Ammon's horn (tissue), 1 donor: ENCODE results near the gene RHBDL1.
A peak's percentile ranks its signal among the peaks of the same experiment; 100 is the strongest.

ENCODE experiments used
- DNase-seq: peaks from one replicate; pipeline ENCODE4 v3.0.0-alpha.2; 2016; ENCODE audit warnings: low spot score

The RHBDL1 gene

DNA sequence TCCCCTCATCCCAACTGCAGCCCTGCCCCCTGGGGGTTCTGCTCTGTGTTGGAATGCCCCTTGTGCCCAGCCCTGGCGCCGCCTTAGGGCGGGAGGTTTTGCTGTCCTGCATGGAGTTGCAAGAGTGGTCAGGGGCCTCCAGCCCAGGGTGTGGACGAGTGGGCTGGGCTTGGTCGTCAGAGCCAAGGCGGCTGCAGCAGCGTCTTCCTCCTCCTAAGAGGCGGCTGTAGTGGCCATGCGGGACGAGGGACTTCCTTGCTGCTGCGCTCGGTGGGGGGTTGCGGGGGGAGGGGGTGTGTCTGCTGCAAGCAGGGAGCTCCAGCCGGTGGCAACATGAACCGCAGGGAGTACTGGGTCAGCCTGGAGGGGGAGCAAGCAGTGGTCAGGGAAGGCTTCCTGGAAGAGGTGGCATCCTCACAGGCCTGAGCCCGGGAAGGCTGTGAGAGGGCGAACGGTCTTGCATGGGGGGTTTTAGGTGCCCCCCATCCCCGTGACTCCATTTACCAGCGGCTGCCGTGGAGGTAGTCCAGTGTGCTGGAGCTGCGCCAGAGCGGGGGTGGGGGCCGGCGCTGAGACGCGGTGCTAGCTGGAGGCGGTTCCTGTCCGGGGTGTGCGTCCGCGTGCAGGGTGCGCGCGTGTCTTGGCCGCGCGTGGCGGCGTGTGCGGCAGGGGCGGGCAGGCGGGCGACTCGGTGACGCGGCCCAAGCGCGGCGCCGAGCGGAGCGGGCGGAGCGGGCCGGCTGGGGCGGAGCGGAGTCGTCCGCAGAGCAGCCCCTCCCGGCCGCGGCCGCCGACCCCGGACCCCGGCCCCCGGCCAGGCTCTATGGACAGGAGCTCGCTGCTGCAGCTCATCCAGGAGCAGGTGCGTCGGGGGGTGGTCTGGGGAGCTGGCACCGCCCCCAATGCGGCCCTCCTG is at the start of gene RHBDL1:
TSS of gene RHBDL1 (plus strand) at position 704 of the 916 bp plus-strand sequence. CDS start at position 824, 120 bp downstream.
- peak; percentile 48 for DNase-seq

DNA sequence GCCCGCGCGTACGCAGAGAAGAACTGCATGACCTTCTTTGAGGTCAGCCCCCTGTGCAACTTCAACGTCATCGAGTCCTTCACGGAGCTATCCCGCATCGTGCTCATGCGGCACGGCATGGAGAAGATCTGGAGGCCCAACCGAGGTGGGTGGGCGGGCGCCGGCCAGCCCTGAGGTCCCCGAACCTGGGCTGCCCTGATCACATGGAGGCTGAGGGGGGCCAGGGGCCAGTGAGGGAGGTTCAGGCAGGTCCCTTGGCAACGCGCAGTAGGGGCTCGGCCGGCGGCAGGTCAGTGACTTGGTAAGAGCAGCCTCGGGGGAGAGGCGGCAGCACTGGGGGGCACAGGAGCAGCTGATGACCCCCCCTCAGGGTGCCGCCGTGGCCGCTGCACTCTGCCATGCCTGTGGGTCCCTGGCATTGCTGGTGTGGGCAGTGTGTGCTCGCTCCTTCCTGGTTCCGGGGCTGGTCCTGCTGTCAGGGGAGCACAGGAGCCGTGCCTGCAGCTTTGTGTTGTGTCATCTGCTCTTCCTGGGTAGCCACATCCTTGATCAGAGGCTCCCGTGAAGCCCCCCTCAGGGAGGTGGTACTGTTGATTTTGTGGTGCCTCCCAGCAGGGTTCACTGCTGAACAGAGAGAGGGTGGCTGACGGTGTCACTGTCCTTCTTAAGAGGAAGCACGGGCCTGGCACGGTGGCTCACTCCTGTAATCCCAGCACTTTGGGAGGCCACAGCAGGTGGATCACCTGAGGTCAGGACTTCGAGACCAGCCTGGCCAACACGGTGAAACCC is 49.3 kb upstream of the RHBDL1 start:
- DNase-seq: no peak

DNA sequence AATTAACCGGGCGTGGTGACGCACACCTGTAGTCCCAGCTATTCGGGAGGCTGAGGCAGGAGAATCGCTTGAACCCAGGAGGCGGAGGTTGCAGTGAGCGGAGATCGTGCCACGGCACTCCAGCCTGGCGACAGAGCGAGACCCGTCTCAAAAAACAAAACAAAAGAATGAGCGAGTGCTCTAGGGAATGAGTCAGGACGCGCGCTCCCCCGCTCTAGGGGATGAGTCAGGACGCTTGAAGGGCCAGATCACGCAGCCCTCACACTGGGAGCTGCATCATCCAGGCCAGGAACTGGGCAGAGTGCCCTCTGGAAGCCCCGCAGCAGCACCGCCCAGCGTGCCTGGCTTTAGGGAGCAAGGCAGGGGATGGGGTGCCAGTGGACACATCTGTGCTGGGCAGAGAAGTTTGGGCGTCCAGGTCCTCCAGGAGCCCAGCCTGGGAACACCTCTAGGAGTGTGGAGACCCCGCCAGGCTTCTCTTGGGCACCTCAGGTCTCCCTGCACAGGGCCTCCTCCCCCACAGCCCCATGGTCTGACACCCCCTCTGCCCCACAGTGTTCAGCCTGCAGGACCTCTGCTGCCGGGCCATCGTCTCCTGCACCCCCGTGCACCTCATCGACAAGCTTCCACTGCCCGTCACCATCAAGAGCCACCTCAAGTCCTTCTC is 48.6 kb upstream of the RHBDL1 start:
- peak; percentile 70 for DNase-seq

GRCh38 chr16:627454-628239 is 47.8 kb upstream of the RHBDL1 start:
- no peak for DNase-seq

DNA sequence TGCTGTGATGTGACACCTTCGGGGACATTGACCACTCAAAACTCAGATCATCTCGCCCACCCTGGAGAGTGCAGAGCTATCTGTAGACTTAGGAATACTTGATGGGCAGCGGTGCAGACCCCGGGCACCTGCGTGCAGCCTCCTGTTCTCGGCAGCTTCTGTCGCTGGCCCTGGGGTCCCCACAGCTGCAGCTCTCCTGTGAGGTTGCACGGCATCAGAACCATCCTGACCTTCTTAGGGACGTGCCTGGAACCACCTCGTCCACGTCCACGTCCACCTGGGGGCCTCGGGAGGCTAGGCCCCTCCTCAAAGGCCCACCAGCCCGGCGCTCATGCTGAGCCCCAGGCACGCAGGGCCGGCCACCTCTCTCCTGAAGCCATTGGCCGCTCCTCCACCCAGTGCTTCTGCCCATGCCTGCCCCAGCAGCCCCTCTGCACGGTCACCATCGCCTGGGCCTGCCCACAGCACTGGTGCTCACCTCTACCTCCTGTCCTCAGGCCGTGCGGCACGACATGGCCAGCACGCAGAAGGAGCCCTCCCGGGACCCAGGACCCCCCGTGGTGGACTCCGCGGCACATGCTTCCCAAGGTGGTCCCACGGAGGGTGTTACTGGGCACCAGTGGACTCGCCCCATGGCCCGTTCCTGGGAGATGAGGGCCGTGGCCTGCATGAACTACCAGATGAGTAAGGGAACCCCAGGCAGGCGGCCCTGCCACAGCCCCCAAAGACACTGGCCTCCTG is 47.0 kb upstream of the RHBDL1 start:
- DNase-seq: no peak

DNA sequence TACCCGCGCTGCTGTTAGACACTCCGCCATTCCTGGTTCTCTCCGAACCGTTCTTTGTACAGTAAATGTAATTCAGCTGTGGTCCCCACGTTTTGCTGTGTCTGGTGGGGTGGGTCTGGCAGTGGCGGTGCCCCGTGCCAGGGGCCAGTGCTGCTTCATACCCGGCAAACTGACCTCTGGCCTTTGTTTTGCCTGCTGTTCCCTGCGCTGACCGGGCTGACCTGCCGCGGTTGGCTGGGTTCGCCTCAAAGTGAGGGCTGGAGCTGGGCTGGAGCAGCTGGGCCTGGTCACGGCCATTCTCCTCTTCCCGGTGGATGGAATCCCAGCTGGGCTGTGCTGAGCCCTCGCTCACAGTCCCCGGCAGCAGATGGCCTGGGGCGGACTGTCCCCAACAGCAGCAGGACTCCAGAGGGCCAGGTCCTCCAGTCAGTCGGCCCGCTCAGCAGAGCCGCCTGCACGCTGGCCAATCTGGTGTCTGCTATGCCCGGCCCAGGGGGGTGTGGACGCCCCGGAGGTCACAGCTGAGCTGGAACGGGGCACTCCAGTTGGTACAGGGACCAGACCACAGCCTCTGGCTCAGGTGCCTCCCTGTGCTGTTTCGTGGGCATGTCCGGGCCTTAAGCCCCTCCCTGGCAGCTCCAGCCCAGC is 46.2 kb upstream of the RHBDL1 start:
- no peak for DNase-seq

- DNase-seq: no peak
These were observed 45.6 kb upstream of the RHBDL1 start for GRCh38 chr16:629833-630248.

DNA sequence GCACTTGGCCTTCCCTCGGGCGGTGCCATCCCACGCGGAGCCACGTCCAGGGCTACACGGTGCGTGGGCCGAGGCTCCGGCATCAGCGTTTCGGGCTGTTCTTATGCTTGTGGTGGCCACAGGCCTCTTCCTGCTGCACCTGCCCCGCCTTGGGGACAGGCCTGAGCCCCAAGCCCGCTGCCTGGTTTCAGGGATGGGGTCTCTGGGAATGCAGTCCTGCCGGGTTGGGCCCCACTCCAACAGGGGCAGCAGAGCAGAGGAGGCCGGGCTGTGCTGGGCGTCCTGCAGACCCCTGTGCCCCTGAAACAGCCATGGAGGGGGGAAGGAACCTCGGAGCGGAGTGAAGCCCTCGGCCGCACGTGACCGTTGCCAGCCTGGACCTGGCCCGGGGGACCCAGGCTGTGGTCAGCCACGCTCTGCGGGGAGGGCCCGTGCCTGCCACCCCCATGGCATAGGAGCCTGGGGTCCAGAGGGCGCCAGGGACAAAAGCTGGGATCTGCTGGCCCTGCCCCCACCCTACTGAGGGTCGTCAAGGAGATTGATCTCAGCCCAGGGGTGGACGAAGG is 45.1 kb upstream of the RHBDL1 start:
- no peak for DNase-seq

GRCh38 chr16:630815-631405 is 44.6 kb upstream of the RHBDL1 start, which contains the start of gene WFIKKN1:
TSS of gene WFIKKN1 (plus strand) at chr16:630985. CDS start at chr16:631254, 269 bp downstream.
- no peak for DNase-seq

- DNase-seq: no peak
These were observed 43.6 kb upstream of the RHBDL1 start for GRCh38 chr16:631808-632358.

DNA sequence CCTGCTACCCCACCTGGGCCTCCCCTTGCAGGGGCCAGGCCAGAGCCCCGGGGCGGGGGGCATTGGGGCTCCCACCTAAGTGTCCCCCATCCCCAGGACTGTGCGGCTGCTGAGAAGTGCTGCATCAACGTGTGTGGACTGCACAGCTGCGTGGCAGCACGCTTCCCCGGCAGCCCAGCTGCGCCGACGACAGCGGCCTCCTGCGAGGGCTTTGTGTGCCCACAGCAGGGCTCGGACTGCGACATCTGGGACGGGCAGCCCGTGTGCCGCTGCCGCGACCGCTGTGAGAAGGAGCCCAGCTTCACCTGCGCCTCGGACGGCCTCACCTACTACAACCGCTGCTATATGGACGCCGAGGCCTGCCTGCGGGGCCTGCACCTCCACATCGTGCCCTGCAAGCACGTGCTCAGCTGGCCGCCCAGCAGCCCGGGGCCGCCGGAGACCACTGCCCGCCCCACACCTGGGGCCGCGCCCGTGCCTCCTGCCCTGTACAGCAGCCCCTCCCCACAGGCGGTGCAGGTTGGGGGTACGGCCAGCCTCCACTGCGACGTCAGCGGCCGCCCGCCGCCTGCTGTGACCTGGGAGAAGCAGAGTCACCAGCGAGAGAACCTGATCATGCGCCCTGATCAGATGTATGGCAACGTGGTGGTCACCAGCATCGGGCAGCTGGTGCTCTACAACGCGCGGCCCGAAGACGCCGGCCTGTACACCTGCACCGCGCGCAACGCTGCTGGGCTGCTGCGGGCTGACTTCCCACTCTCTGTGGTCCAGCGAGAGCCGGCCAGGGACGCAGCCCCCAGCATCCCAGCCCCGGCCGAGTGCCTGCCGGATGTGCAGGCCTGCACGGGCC is 42.8 kb upstream of the RHBDL1 start:
- no peak for DNase-seq

- no peak for DNase-seq
These were observed 42.0 kb upstream of the RHBDL1 start for GRCh38 chr16:633336-634050.

DNA sequence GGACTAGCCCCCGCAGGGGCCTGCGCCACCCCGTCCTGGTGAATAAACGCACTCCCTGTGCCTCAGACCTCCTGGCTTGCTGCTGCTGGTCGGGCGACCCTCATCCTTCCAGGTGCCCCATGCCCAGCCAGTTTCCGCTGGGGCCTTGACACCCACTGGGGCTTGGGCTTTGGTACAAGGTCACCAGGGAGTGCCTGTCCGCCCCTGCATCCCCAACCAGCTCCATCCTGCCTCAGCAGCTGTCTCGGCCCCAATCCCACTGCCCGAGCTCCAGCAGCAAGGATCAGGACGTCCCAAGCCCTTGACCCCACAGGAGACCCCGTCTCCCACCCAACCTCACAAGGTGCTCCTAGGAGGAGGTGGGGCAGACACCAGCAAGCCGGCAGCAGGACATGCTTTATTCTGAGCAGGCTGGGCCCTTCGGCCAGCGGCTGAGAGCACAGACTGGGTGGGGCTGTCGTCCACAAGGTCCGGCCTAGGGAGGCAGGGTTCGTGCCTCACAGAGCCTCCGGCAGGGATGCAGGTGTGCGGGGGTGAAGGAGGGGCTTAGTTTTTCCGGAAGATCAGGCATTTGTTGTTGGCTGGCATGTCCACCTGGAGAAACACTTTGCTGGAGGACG is 41.3 kb upstream of the RHBDL1 start:
- DNase-seq: no peak

- DNase-seq: no peak
These were observed 40.5 kb upstream of the RHBDL1 start for GRCh38 chr16:634996-635395.

DNA sequence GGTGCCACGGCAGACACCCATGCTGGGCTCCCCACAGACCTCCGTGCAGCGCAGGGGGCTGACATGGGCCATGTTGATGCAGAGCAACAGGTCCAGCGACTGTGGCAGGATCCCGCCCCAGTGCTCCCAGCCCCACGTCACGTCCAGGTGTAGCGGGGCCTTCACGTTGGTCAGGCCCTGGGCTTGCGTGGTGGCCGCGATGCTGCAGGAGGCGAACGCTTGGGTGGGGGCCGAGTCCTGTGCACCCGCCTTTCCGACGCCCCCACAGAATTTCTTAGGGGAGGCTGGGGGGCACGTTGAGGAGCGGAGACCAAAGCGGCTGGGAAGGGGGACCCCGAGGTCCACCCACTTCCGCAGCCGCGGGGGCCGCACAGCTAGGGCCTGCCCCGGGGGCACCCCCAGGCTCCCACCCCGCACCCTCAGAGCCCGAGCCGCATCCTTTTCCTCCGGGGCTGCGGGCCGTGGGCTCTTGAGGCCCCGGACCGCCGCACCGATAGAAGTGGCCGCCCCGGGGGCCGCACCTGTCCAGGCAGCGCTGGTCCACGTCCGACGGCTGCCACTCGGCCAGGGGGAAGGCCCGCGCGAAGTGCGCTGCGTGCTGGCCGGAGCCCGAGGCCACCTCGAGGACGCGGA is 39.8 kb upstream of the RHBDL1 start:
- no peak for DNase-seq

GRCh38 chr16:636206-637080 is 39.0 kb upstream of the RHBDL1 start, which contains the start of gene METTL26:
TSS of gene METTL26 (minus strand) at chr16:636305. CDS start at chr16:636290, 15 bp downstream.
- DNase-seq: peak; percentile 98
